Suprapubic skin (tissue), 4 donors: Measurements from ENCODE around the gene PCTP. TPM values are rescaled to one million over a fixed set of nuclear protein-coding genes. Genes with fewer than 3 reads are reported as not detected.

Experiments
- DNase-seq, 2 donors: peaks; one replicate each; pipeline ENCODE4 v3.0.0-alpha.2; 2019; ENCODE audit warnings: low spot score in 2 of 2
- H3K27ac ChIP-seq: fragments of 200-600 bp; sonication (generic); one replicate; pipeline ENCODE4 v1.5.1; 2019
- H3K27me3 ChIP-seq: fragments of 200-600 bp; sonication (generic); one replicate; pipeline ENCODE4 v1.5.1; 2019
- H3K36me3 ChIP-seq: fragments of 200-600 bp; sonication (generic); one replicate; pipeline ENCODE4 v1.5.1; 2019
- H3K4me1 ChIP-seq: fragments of 200-600 bp; sonication (generic); one replicate; pipeline ENCODE4 v1.5.1; 2019
- H3K4me3 ChIP-seq: fragments of 200-600 bp; sonication (generic); one replicate; pipeline ENCODE4 v1.5.1; 2019; ENCODE audit warnings: mild to moderate bottlenecking
- H3K9me3 ChIP-seq: fragments of 200-600 bp; sonication (generic); one replicate; pipeline ENCODE4 v1.5.1; 2019
- EP300 ChIP-seq: sonication (generic); formaldehyde crosslinking; IDR thresholded peaks from one replicate; pipeline ENCODE4 v1.6.1; 2017; ENCODE audit warnings: antibody characterized with exemption
- POLR2A ChIP-seq, 2 donors: fragments of 450-650 bp; IDR thresholded peaks; one replicate each; pipeline ENCODE4 v1.6.1; 2017; ENCODE audit warnings: antibody characterized with exemption in 2 of 2, mild to moderate bottlenecking in 2 of 2, moderate library complexity in 2 of 2
- POLR2AphosphoS5 ChIP-seq, 3 donors: sonication (generic); formaldehyde crosslinking; IDR thresholded peaks; one replicate each; pipeline ENCODE4 v1.6.1; 2017; ENCODE audit warnings: antibody characterized with exemption in 3 of 3
- WGBS: methylation state at CpG from one replicate; pipeline ENCODE4 v1.1.5; 2018; 5-methylcytosine and 5-hydroxymethylcytosine counted together
- total RNA-seq, 4 donors: library from RNA; depleted of rRNA; stranded (reverse); fragments of >200 nt; gene quantifications; one replicate each; pipeline ENCODE4 v1.1.0, GENCODE V29; 2016
- TF ChIP-seq, protein P1 (sequence below), 2 donors: fragments of 200-600 bp in 1 of 2; fragments of 450-650 bp in 1 of 2; sonication (generic) in 1 of 2; IDR thresholded peaks; one replicate each; pipeline ENCODE4 v1.5.1; 2016 to 2019; ENCODE audit warnings: antibody characterized with exemption in 2 of 2, mild to moderate bottlenecking in 1 of 2, moderate library complexity in 1 of 2

The PCTP gene
- total RNA-seq, 4 donors from 2014 or later: 6.4 to 17.4 (median 11.2) TPM

DNA sequence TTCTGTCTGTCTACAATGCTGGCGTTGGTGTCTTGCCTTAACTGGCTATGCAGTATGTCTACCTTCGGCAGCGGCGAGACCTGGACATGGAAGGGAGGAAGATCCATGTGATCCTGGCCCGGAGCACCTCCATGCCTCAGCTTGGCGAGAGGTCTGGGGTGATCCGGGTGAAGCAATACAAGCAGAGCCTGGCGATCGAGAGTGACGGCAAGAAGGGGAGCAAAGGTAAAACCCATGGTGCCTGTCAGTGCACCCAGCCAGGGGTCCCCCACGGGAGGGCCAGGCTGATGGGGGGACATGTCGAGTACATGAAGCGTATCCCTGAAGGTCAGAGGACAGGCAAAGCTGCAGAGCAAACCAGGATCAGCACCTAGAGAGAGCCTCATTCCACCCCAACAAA, 22.8 kb downstream of the PCTP start:
- no peak for DNase-seq
- Histone ChIP-seq H3K36me3 (peaks cover 40% of the 10 kb centered on the region), H3K27me3 (no peaks in the 10 kb centered on the region), H3K9me3 (no peaks in the 10 kb centered on the region), H3K27ac (no peak overlapping the region), H3K4me3 (no peak overlapping the region), H3K4me1 (peaks cover 14% of the 10 kb centered on the region)
- TF ChIP-seq POLR2A (IDR thresholded peaks at IDR 0.05) (no peak), EP300 (no peak), POLR2AphosphoS5 (IDR thresholded peaks at IDR 0.05) (no peak)
- TF ChIP-seq, protein P1, sequence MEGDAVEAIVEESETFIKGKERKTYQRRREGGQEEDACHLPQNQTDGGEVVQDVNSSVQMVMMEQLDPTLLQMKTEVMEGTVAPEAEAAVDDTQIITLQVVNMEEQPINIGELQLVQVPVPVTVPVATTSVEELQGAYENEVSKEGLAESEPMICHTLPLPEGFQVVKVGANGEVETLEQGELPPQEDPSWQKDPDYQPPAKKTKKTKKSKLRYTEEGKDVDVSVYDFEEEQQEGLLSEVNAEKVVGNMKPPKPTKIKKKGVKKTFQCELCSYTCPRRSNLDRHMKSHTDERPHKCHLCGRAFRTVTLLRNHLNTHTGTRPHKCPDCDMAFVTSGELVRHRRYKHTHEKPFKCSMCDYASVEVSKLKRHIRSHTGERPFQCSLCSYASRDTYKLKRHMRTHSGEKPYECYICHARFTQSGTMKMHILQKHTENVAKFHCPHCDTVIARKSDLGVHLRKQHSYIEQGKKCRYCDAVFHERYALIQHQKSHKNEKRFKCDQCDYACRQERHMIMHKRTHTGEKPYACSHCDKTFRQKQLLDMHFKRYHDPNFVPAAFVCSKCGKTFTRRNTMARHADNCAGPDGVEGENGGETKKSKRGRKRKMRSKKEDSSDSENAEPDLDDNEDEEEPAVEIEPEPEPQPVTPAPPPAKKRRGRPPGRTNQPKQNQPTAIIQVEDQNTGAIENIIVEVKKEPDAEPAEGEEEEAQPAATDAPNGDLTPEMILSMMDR (IDR thresholded peaks at IDR 0.05): no peak
- 90% methylated on average over 13 of the region's 13 CpGs for WGBS

DNA sequence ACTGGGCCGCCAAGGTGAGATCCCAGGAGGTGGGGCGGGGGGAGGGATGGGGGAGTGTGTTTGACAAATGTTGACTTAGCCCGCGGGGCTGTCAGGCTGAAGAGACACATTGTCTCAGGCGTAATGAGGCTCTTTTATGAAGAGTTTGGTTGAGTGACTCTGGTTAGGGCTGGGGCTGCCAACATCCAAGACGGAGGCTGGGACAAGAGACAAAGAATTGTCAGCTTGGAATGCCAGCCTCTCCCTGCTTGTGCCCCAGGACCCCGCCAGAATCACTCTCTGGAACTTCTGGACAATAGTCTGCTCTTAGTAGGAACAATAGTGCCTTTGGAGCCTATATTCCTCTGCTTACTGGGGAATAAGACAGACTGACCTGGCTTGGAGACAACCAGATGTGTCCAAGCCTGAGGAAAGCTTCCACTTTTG, 24.0 kb downstream of the PCTP start:
- TF ChIP-seq, protein P1 (IDR thresholded peaks at IDR 0.05): no peak
- TF ChIP-seq POLR2AphosphoS5 (IDR thresholded peaks at IDR 0.05) (no peak), EP300 (no peak), POLR2A (IDR thresholded peaks at IDR 0.05) (no peak)
- no peak overlapping the region for H3K27ac ChIP-seq
- no peak for DNase-seq
- WGBS: 83% methylated on average over 7 of the region's 7 CpGs
- H3K36me3 ChIP-seq: peaks cover 35% of the 10 kb centered on the region
- peaks cover 4% of the 10 kb centered on the region for H3K4me1 ChIP-seq
- H3K4me3 ChIP-seq: no peak overlapping the region
- no peaks in the 10 kb centered on the region for H3K9me3 ChIP-seq
- no peaks in the 10 kb centered on the region for H3K27me3 ChIP-seq

DNA sequence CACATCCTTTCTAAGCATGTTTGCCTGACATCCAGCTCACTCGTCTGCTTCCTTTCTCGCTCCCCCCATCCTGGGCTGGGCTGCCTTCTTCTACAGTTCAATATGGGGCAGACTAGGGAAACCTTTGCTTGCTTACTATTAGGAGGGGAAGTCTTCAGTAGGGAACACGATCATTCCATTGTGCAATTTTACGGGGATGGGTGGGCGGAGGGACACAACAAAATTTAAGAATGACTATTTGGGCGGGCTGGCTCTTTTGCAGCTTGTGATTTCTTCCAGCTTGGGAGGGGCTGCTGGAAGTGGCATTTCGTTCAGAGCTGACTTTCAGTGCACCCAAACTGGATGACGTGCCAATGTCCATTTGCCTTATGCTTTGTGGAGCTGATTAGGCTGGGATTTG, 25.4 kb downstream of the PCTP start:
- H3K4me3 ChIP-seq: no peak overlapping the region
- H3K27me3 ChIP-seq: no peaks in the 10 kb centered on the region
- no peaks in the 10 kb centered on the region for H3K4me1 ChIP-seq
- 88% methylated on average over 8 of the region's 8 CpGs for WGBS
- TF ChIP-seq POLR2A (IDR thresholded peaks at IDR 0.05): no peak
- TF ChIP-seq, protein P1 (IDR thresholded peaks at IDR 0.05): no peak
- no peak for DNase-seq
- H3K27ac ChIP-seq: no peak overlapping the region
- peaks cover 31% of the 10 kb centered on the region for H3K36me3 ChIP-seq
- H3K9me3 ChIP-seq: no peaks in the 10 kb centered on the region

DNA sequence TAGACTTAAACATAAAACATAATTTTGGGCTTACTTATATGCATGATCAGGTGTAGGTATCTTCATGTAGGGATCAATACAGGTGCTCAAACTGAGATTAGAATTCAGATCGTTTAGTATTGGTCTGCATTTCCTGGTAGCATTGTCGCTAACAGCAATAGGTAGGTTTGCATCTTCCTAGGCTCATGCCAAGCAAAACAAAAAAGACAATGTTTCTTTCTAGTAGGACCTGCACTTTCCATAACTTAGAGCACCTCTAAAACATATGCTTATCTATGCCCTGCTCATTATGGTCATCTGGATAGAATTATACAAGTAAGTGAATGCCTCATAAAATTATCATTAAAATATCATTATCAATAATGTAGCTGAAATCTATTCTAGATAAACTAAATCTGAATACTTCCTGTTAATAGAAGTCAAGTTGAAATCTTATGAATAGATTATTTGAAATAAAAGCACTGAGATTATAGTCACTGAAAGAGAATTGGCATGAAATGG, 26.7 kb downstream of the PCTP start:
- no peak for DNase-seq
- H3K27ac ChIP-seq: no peak overlapping the region
- H3K36me3 ChIP-seq: peaks cover 27% of the 10 kb centered on the region
- 73% methylated on average over 2 of the region's 2 CpGs for WGBS
- H3K9me3 ChIP-seq: no peaks in the 10 kb centered on the region
- H3K4me3 ChIP-seq: no peak overlapping the region
- no peaks in the 10 kb centered on the region for H3K4me1 ChIP-seq
- H3K27me3 ChIP-seq: no peaks in the 10 kb centered on the region
- TF ChIP-seq, protein P1 (IDR thresholded peaks at IDR 0.05): no peak
- TF ChIP-seq EP300: no peak
- TF ChIP-seq POLR2AphosphoS5 (IDR thresholded peaks at IDR 0.05): no peak
- no peak for TF ChIP-seq POLR2A (IDR thresholded peaks at IDR 0.05)

DNA sequence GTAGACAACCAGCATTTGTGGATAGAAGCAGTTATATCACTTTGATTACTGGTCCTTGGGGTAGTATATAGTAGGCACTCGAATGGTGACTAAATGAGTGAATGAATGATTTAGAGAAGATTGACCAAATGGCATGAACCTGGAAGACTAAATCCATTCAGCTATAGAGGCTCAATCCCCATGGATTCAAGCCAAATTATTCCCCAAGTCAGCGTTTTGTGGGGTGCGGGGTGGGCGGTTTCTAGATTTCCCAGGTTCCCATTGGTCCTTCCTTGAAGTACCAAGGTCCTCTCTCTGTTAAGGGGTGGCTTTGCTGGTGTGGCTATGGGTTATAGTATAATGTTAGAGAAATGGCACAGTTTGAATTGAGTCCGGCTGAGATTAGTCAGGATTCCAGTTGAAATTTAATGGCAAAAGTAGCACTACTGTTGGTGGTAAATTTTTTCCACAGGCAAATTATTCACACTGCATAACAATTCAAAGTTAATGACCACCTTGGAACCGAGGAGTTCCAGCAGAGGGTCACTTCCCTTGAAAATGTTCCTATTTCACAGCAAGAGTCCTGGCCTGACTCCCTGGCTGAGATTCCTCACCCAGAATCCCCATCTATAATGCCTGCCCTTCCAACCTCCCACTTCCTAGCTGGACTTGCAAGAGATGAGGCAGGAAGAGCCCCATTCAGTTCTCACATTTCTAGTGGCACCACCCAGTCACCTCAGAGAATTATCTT, 27.7 kb downstream of the PCTP start:
- Histone ChIP-seq H3K36me3 (peaks cover 23% of the 10 kb centered on the region), H3K4me1 (no peaks in the 10 kb centered on the region), H3K4me3 (no peak overlapping the region), H3K27ac (no peak overlapping the region), H3K9me3 (no peaks in the 10 kb centered on the region), H3K27me3 (no peaks in the 10 kb centered on the region)
- no peak for DNase-seq
- WGBS: 90% methylated on average over 6 of the region's 6 CpGs
- TF ChIP-seq POLR2AphosphoS5 (IDR thresholded peaks at IDR 0.05) (no peak), POLR2A (IDR thresholded peaks at IDR 0.05) (no peak), EP300 (no peak)
- TF ChIP-seq, protein P1 (IDR thresholded peaks at IDR 0.05): no peak
